Endothelial cell of umbilical vein (primary cell): ENCODE measurements around the gene SFTPB. TPM values are rescaled to one million over a fixed set of nuclear protein-coding genes. Genes with fewer than 3 reads are reported as not detected.

Source experiments
- BruUV-seq: library from RNA; stranded (reverse); fragments of 400-500 nt; replicated peaks from 2 replicates; lab custom pipeline; 2021; lab: Mats Ljungman, UMichigan
- CTCF ChIA-PET: fragments of 300-600, 350-600 bp; sonication (Branson Sonifier 250); formaldehyde crosslinking; loops from one replicate; lab custom pipeline; 2021; ENCODE audit warnings: antibody characterized with exemption, inconsistent platforms; lab: Charles Lee
- POLR2A ChIA-PET: fragments of 300-600, 350-600 bp; sonication (Branson Sonifier 250); formaldehyde crosslinking; loops from one replicate; lab custom pipeline; 2021; ENCODE audit warnings: antibody characterized with exemption, inconsistent platforms; lab: Charles Lee
- DNase-seq: peaks from one replicate; pipeline ENCODE4 v3.0.0-alpha.2; 2011; ENCODE audit warnings: low read depth, low spot score
- FAIRE-seq: peaks from 2 replicates; lab custom pipeline; 2011; peaks lifted over from hg19 to GRCh38; lab: Jason Lieb, UNC
- H2AFZ ChIP-seq: 2 replicates; pipeline ENCODE4 v1.6.0; 2012; ENCODE audit warnings: low read depth, low read length, control low read depth, inconsistent platforms
- H3K27ac ChIP-seq: 2 replicates; pipeline ENCODE4 v1.5.1; 2011; ENCODE audit warnings: low read depth, mild to moderate bottlenecking, control low read depth, low read length, moderate library complexity; ENCODE audit not compliant: insufficient read depth
- H3K27me3 ChIP-seq, 2 experiments: 2 replicates each; pipeline versions ENCODE4 v1.6.0 to v1.6.1; 2011; ENCODE audit warnings: low read length in 2 of 2, mixed read lengths in 1 of 2; ENCODE audit not compliant: control insufficient read depth in 2 of 2, insufficient read depth in 2 of 2
- H3K36me3 ChIP-seq, 2 experiments: 2 replicates in 1 of 2; 3 replicates in 1 of 2; pipeline ENCODE4 v1.5.1; 2011; ENCODE audit warnings: low read length in 2 of 2, mild to moderate bottlenecking in 1 of 2, moderate library complexity in 1 of 2; ENCODE audit not compliant: control insufficient read depth in 2 of 2, insufficient read depth in 2 of 2; ENCODE audit errors: extremely low read depth in 1 of 2
- H3K4me1 ChIP-seq: 3 replicates; pipeline ENCODE4 v1.5.1; 2011; ENCODE audit warnings: mild to moderate bottlenecking, low read length; ENCODE audit not compliant: control insufficient read depth, insufficient read depth; ENCODE audit errors: extremely low read depth
- H3K4me2 ChIP-seq: 2 replicates; pipeline ENCODE4 v1.6.1; 2011; ENCODE audit warnings: low read length, control low read depth, mixed read lengths; ENCODE audit not compliant: insufficient read depth
- H3K4me3 ChIP-seq, 3 experiments: fragments of 200-600 bp in 1 of 3; sonication (generic), shearing (Covaris generic) in 1 of 3; replicated peaks in 1 of 3; 2 replicates each; pipeline ENCODE4 v1.5.1; 2011 to 2016; ENCODE audit warnings: control low read depth in 3 of 3, low read length in 3 of 3, mild to moderate bottlenecking in 2 of 3, inconsistent platforms in 1 of 3, low read depth in 1 of 3, moderate library complexity in 1 of 3; ENCODE audit not compliant: insufficient read depth in 1 of 3
- H3K79me2 ChIP-seq: 2 replicates; pipeline ENCODE4 v1.6.0; 2012; ENCODE audit warnings: low read length, inconsistent platforms; ENCODE audit not compliant: control insufficient read depth, insufficient read depth
- H3K9ac ChIP-seq: replicated peaks from 2 replicates; pipeline ENCODE3; 2011; ENCODE audit warnings: low read length, control low read depth; ENCODE audit not compliant: insufficient read depth; ENCODE audit errors: extremely low read depth
- H3K9me1 ChIP-seq: replicated peaks from 3 replicates; pipeline ENCODE4 v1.6.0; 2011; ENCODE audit warnings: mild to moderate bottlenecking, low read length; ENCODE audit not compliant: control insufficient read depth, insufficient read depth; ENCODE audit errors: extremely low read depth
- H3K9me3 ChIP-seq: replicated peaks from 2 replicates; pipeline ENCODE4 v1.5.1; 2012; ENCODE audit warnings: low read length, inconsistent platforms; ENCODE audit not compliant: control insufficient read depth, insufficient read depth
- H4K20me1 ChIP-seq: replicated peaks from 2 replicates; pipeline ENCODE3; 2011; ENCODE audit warnings: mild to moderate bottlenecking, low read length; ENCODE audit not compliant: control insufficient read depth, insufficient read depth; ENCODE audit errors: extremely low read depth
- EZH2 ChIP-seq: IDR thresholded peaks from 2 replicates; pipeline ENCODE4 v1.6.1; 2012; ENCODE audit warnings: borderline replicate concordance, low read depth, mild to moderate bottlenecking, moderate library complexity, low read length, inconsistent platforms; ENCODE audit not compliant: severe bottlenecking
- FOS ChIP-seq: IDR thresholded peaks from 2 replicates; pipeline ENCODE4 v1.6.1; 2011; ENCODE audit warnings: mild to moderate bottlenecking, low read length, moderate library complexity, borderline replicate concordance; ENCODE audit not compliant: insufficient read depth
- GATA2 ChIP-seq: IDR thresholded peaks from 2 replicates; pipeline ENCODE4 v1.7.0; 2011; ENCODE audit warnings: low read depth, mild to moderate bottlenecking, moderate library complexity, mixed read lengths, low read length; ENCODE audit not compliant: insufficient read length, insufficient read depth
- JUN ChIP-seq: IDR thresholded peaks from 2 replicates; pipeline ENCODE4 v1.6.1; 2011; ENCODE audit warnings: borderline replicate concordance, low read depth; ENCODE audit not compliant: insufficient read length, insufficient read depth
- MYC ChIP-seq: IDR thresholded peaks from one replicate; pipeline ENCODE4 v1.6.1; 2011; ENCODE audit warnings: mild to moderate bottlenecking, low read depth, low read length
- POLR2A ChIP-seq: IDR thresholded peaks from 2 replicates; pipeline ENCODE4 v1.6.1; 2012; ENCODE audit warnings: low read depth, mild to moderate bottlenecking, control low read depth, low read length
- POLR2AphosphoS5 ChIP-seq: IDR thresholded peaks from 2 replicates; pipeline ENCODE4 v1.6.1; 2012; ENCODE audit warnings: low read depth, mild to moderate bottlenecking, control low read depth, low read length, moderate library complexity; ENCODE audit not compliant: insufficient read depth
- dilution Hi-C: fragments of 300-500 bp; cut with MboI; formaldehyde crosslinking; loops from one replicate; pipeline ENCODE4 v1.15.0; 2019; ENCODE audit warnings: low sequenced_read_pairs; ENCODE audit not compliant: extremely low pct_ligation_motif_present
- intact Hi-C: fragments of 100-400 bp; cut with micrococcal nuclease; formaldehyde crosslinking; loops from one replicate; pipeline ENCODE4 v1.10.0; 2022
- polyA plus RNA-seq, 4 experiments: library from polyadenylated mRNA; depleted of rRNA in 3 of 4; stranded (reverse) in 3 of 4; unstranded in 1 of 4; fragments of >200 nt; gene quantifications; 2 replicates each; pipeline versions ENCODE4 v1.2.1 to v1.2.3, GENCODE V29; 2011 to 2012; ENCODE audit warnings: missing spikeins in 1 of 4
- total RNA-seq: library from RNA; stranded (reverse); gene quantifications from 2 replicates; pipeline ENCODE4 v1.2.3, GENCODE V29; 2021
- TF ChIP-seq, protein P1 (sequence below): IDR thresholded peaks from 2 replicates; pipeline ENCODE4 v1.6.1; 2011; ENCODE audit not compliant: insufficient read depth, insufficient read length
- TF ChIP-seq, protein P2 (sequence below), 2 donors: IDR thresholded peaks; 1 replicate in 1 of 2; 2 replicates in 1 of 2; pipeline ENCODE4 v1.5.1; 2011; ENCODE audit warnings: low read length in 2 of 2, mild to moderate bottlenecking in 2 of 2, moderate library complexity in 2 of 2, control low read depth in 1 of 2, inconsistent platforms in 1 of 2, low read depth in 1 of 2; ENCODE audit not compliant: insufficient read depth in 1 of 2; ENCODE audit errors: extremely low read depth in 1 of 2

Gene SFTPB
- total and polyA plus RNA-seq, 2 donors (not counting 3 experiments of a cell fraction or from before 2014, with no cell fraction given) = not detected

DNA sequence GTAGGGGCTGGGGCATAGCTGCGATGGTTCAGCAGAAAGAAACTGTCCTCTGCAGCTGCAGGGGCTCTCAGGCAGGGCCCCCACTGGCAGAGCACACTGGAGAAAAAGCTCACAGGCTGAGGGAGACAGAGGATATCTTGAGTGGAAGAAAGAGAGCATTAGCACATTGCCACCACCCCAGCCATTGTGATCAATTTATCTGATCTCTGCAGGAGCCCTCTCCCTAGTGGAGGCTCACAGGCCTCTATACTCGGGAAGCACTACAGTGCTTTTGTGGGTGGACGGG is 801 bp upstream of the SFTPB start:
- no peaks in the 10 kb centered on the region for H3K27me3 ChIP-seq
- no peak overlapping the region for H3K9ac ChIP-seq
- no peak overlapping the region for H3K27ac ChIP-seq
- intact Hi-C loops = no loop called here
- FAIRE-seq (no peak), DNase-seq (no peak)
- no peaks in the 10 kb centered on the region for H3K79me2 ChIP-seq
- no peak overlapping the region for H3K4me3 ChIP-seq
- no peaks in the 10 kb centered on the region for H3K9me3 ChIP-seq
- ChIA-PET POLR2A (no interaction called here), CTCF (interaction anchor here (0.6 to 1.3 kb wide), 2 partner anchors 10 to 85 kb away, joined by 3 to 4 read pairs; no protein-coding TSS in a partner anchor)
- no peaks in the 10 kb centered on the region for H4K20me1 ChIP-seq
- H3K4me1 ChIP-seq = no peaks in the 10 kb centered on the region
- H3K9me1 ChIP-seq = no peaks in the 10 kb centered on the region
- no TSS peak for BruUV-seq
- TF ChIP-seq EZH2 (no peak), GATA2 (no peak), POLR2A (no peak), POLR2AphosphoS5 (no peak), MYC (no peak), FOS (no peak), JUN (no peak)
- TF ChIP-seq, protein P1, sequence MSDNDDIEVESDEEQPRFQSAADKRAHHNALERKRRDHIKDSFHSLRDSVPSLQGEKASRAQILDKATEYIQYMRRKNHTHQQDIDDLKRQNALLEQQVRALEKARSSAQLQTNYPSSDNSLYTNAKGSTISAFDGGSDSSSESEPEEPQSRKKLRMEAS = no peak
- TF ChIP-seq, protein P2, sequence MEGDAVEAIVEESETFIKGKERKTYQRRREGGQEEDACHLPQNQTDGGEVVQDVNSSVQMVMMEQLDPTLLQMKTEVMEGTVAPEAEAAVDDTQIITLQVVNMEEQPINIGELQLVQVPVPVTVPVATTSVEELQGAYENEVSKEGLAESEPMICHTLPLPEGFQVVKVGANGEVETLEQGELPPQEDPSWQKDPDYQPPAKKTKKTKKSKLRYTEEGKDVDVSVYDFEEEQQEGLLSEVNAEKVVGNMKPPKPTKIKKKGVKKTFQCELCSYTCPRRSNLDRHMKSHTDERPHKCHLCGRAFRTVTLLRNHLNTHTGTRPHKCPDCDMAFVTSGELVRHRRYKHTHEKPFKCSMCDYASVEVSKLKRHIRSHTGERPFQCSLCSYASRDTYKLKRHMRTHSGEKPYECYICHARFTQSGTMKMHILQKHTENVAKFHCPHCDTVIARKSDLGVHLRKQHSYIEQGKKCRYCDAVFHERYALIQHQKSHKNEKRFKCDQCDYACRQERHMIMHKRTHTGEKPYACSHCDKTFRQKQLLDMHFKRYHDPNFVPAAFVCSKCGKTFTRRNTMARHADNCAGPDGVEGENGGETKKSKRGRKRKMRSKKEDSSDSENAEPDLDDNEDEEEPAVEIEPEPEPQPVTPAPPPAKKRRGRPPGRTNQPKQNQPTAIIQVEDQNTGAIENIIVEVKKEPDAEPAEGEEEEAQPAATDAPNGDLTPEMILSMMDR (IDR thresholded peaks at IDR 0.05; ENCODE audit: extremely low read depth in 1 of 2, insufficient read depth in 1 of 2, low read depth in 1 of 2, low read length in 2 of 2) = no peak
- no peak overlapping the region for H3K4me2 ChIP-seq
- H2AFZ ChIP-seq = no peak overlapping the region
- dilution Hi-C loops = no loop called here
- no peaks in the 10 kb centered on the region for H3K36me3 ChIP-seq
